CD4-positive, alpha-beta memory T cell (primary cell): ENCODE results near the gene TMEM184B. TPM values are rescaled to one million over a fixed set of nuclear protein-coding genes. Genes with fewer than 3 reads are reported as not detected.
A peak's percentile ranks its signal among the peaks of the same experiment; 100 is the strongest.

Experiments
- CTCF ChIA-PET: fragments of 350-600 bp; sonication (Branson Sonifier 250); formaldehyde crosslinking; loops from one replicate; lab custom pipeline; 2021; ENCODE audit warnings: inconsistent platforms; ENCODE audit not compliant: partially characterized antibody; lab: Charles Lee
- POLR2A ChIA-PET: fragments of 350-600 bp; sonication (Branson Sonifier 250); formaldehyde crosslinking; loops from one replicate; lab custom pipeline; 2021; ENCODE audit not compliant: partially characterized antibody; lab: Charles Lee
- DNase-seq, 5 donors: peaks; one replicate each; pipeline versions ENCODE4 v3.0.0 to v3.0.0-alpha.2; 2020 to 2022; ENCODE audit warnings: mixed read lengths in 1 of 5
- H3K27ac ChIP-seq: one replicate; pipeline ENCODE4 v1.7.0; 2013; ENCODE audit warnings: low read depth, low read length
- H3K27me3 ChIP-seq: 2 replicates; pipeline ENCODE4 v1.7.0; 2013; ENCODE audit warnings: mild to moderate bottlenecking, low read length, moderate library complexity; ENCODE audit not compliant: insufficient read depth
- H3K36me3 ChIP-seq: 2 replicates; pipeline ENCODE4 v1.7.0; 2013; ENCODE audit warnings: mild to moderate bottlenecking, low read length, moderate library complexity; ENCODE audit not compliant: insufficient read depth
- H3K4me1 ChIP-seq: 2 replicates; pipeline ENCODE4 v1.7.0; 2013; ENCODE audit warnings: mild to moderate bottlenecking, low read length, moderate library complexity; ENCODE audit not compliant: insufficient read depth
- H3K4me3 ChIP-seq, 2 donors: one replicate each; pipeline ENCODE4 v1.7.0; 2013; ENCODE audit warnings: low read length in 2 of 2, mild to moderate bottlenecking in 1 of 2
- H3K9me3 ChIP-seq, 2 donors: one replicate each; pipeline ENCODE4 v1.7.0; 2013; ENCODE audit warnings: low read length in 2 of 2, control low read depth in 1 of 2; ENCODE audit not compliant: control insufficient read depth in 1 of 2
- H3K27ac Mint-ChIP-seq, 7 donors: one replicate each; pipeline ENCODE4 v1.8.0; 2020 to 2021; ENCODE audit warnings: mixed read lengths in 7 of 7, mild to moderate bottlenecking in 6 of 7, inconsistent platforms in 3 of 7, moderate library complexity in 3 of 7
- H3K27me3 Mint-ChIP-seq, 2 donors: one replicate each; pipeline ENCODE4 v1.8.0; 2020 to 2021; ENCODE audit warnings: mixed read lengths in 2 of 2
- H3K36me3 Mint-ChIP-seq, 2 donors: one replicate each; pipeline ENCODE4 v1.8.0; 2020 to 2021; ENCODE audit warnings: mixed read lengths in 2 of 2, inconsistent platforms in 1 of 2, mild to moderate bottlenecking in 1 of 2
- H3K4me1 Mint-ChIP-seq, 4 donors: one replicate each; pipeline ENCODE4 v1.8.0; 2020 to 2021; ENCODE audit warnings: mixed read lengths in 4 of 4, mild to moderate bottlenecking in 1 of 4
- H3K4me3 Mint-ChIP-seq, 8 donors: one replicate each; pipeline ENCODE4 v1.8.0; 2020 to 2021; ENCODE audit warnings: mixed read lengths in 8 of 8, mild to moderate bottlenecking in 7 of 8, moderate library complexity in 6 of 8, inconsistent platforms in 3 of 8
- H3K9me3 Mint-ChIP-seq, 8 donors: one replicate each; pipeline ENCODE4 v1.8.0; 2020 to 2021; ENCODE audit warnings: mixed read lengths in 8 of 8, mild to moderate bottlenecking in 5 of 8, inconsistent platforms in 3 of 8, moderate library complexity in 1 of 8
- intact Hi-C: fragments of 100-400 bp; cut with micrococcal nuclease; formaldehyde crosslinking; loops from one replicate; pipeline ENCODE4 v1.15.1; 2023
- polyA plus RNA-seq, 2 donors: library from polyadenylated mRNA; unstranded; fragments of 300-500 nt; fragmentation: Illumina TruSeq; gene quantifications; one replicate each; pipeline ENCODE4 v1.2.3, GENCODE V29; 2021
- total RNA-seq, 2 experiments: library from RNA; stranded (reverse); gene quantifications; one replicate each; pipeline ENCODE4 v1.2.3, GENCODE V29; 2021

Gene TMEM184B
- total and polyA plus RNA-seq, 4 experiments from 2014 or later: 9.0 to 36.6 (median 29.7) TPM

GRCh38 chr22:38220653-38221386, 52.0 kb downstream of the TMEM184B start:
- Mint-ChIP-seq H3K36me3 (peaks cover 8 to 31% of the 10 kb centered on the region in 2 donors), H3K4me1 (peaks cover 15 to 38% (median 29%) of the 10 kb centered on the region in 4 donors), H3K9me3 (peaks cover 0 to 5% (median 0%) of the 10 kb centered on the region in 8 donors), H3K4me3 (no peak overlapping the region), H3K27me3 (no peaks in the 10 kb centered on the region), H3K27ac (peak overlapping the region in 3 of 7 donors; percentile 68 to 76 (median 70))
- Histone ChIP-seq H3K27ac (no peak overlapping the region), H3K9me3 (no peaks in the 10 kb centered on the region), H3K4me1 (peaks cover 27% of the 10 kb centered on the region), H3K27me3 (no peaks in the 10 kb centered on the region), H3K36me3 (peaks cover 14% of the 10 kb centered on the region), H3K4me3 (no peak overlapping the region)
- no peak for DNase-seq
- CTCF ChIA-PET: interaction anchor here (1.4 kb wide), 1 partner anchor 8 kb away, joined by 3 read pairs; no protein-coding TSS in a partner anchor
- POLR2A ChIA-PET: interaction anchor here (7.1 kb wide), 1 partner anchor 18 kb away, joined by 72 read pairs; the partner anchor contains the start of gene MAFF
- intact Hi-C loops: no loop called here

DNA sequence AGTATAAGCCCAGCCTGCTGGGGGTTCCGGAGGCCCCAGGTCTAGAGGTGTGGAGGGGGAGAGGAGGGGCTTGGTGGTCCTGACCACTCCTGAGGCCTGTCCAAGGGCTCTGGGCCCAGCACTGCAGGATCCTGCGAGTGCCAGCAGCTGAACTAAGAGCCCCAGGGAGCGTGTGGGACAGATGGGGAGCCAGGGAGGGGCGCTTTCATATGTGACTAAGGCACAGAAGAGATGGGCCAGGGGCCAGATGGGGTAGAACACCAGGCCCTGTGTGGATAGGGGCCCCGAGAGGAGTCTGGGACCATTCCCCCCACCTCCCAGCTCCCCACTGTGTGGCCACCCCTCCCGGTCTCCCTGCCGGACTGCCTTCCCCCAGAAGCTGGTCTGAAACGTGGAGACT, 52.6 kb downstream of the TMEM184B start:
- no peaks in the 10 kb centered on the region for H3K9me3 ChIP-seq
- Mint-ChIP-seq H3K27ac (peak overlapping the region in 6 of 7 donors; percentile 15 to 81 (median 74)), H3K4me3 (peak overlapping the region in 1 of 8 donors; percentile 20), H3K4me1 (peaks cover 15 to 42% (median 32%) of the 10 kb centered on the region in 4 donors), H3K27me3 (no peaks in the 10 kb centered on the region), H3K36me3 (peaks cover 5 to 27% of the 10 kb centered on the region in 2 donors), H3K9me3 (peaks cover 0 to 5% (median 0%) of the 10 kb centered on the region in 8 donors)
- H3K36me3 ChIP-seq: peaks cover 8% of the 10 kb centered on the region
- H3K4me3 ChIP-seq: no peak overlapping the region
- ChIA-PET CTCF (interaction anchor here (1.4 kb wide), 1 partner anchor 9 kb away, joined by 3 read pairs; no protein-coding TSS in a partner anchor), POLR2A (interaction anchor here (7.1 kb wide), 1 partner anchor 18 kb away, joined by 72 read pairs; the partner anchor contains the start of gene MAFF)
- peak overlapping the region; percentile 75 for H3K27ac ChIP-seq
- no peak for DNase-seq
- intact Hi-C loops: no loop called here
- H3K4me1 ChIP-seq: peaks cover 27% of the 10 kb centered on the region
- H3K27me3 ChIP-seq: no peaks in the 10 kb centered on the region

- Mint-ChIP-seq H3K4me1 (peaks cover 15 to 47% (median 34%) of the 10 kb centered on the region in 4 donors), H3K36me3 (peaks cover 4 to 23% of the 10 kb centered on the region in 2 donors), H3K27me3 (no peaks in the 10 kb centered on the region), H3K9me3 (peaks cover 0 to 5% (median 0%) of the 10 kb centered on the region in 8 donors), H3K27ac (peak overlapping the region in 6 of 7 donors; percentile 85 to 97 (median 90)), H3K4me3 (peak overlapping the region in 3 of 8 donors; percentile 40 to 72 (median 57))
- DNase-seq: no peak
- CTCF ChIA-PET: interaction anchor here (1.4 kb wide), 1 partner anchor 9 kb away, joined by 3 read pairs; no protein-coding TSS in a partner anchor
- Histone ChIP-seq H3K36me3 (peaks cover 4% of the 10 kb centered on the region), H3K9me3 (no peaks in the 10 kb centered on the region), H3K4me1 (peaks cover 27% of the 10 kb centered on the region), H3K4me3 (no peak overlapping the region), H3K27me3 (no peaks in the 10 kb centered on the region), H3K27ac (peak overlapping the region; percentile 75)
- POLR2A ChIA-PET: interaction anchor here (7.1 kb wide), 1 partner anchor 17 kb away, joined by 72 read pairs; the partner anchor contains the start of gene MAFF
- intact Hi-C loops: no loop called here
Observed at GRCh38 chr22:38219632-38220031, 53.2 kb downstream of the TMEM184B start.

- peak overlapping the region in 7 of 8 donors; percentile 26 to 72 (median 46) for H3K4me3 Mint-ChIP-seq
- H3K4me1 ChIP-seq: peaks cover 30% of the 10 kb centered on the region
- H3K4me3 ChIP-seq: no peak overlapping the region
- POLR2A ChIA-PET: interaction anchor here (0.9 to 7.1 kb wide), 2 partner anchors 10 to 16 kb away, joined by 3 to 72 read pairs; partner anchors contain the start of gene MAFF
- CTCF ChIA-PET: interaction anchor here (0.9 to 1.4 kb wide), 2 partner anchors 10 to 15 kb away, joined by 3 read pairs; no protein-coding TSS in a partner anchor
- peaks cover 4 to 23% of the 10 kb centered on the region in 2 donors for H3K36me3 Mint-ChIP-seq
- H3K9me3 ChIP-seq: no peaks in the 10 kb centered on the region
- peak; percentile 48 to 80 (median 53) for DNase-seq
- intact Hi-C loops: no loop called here
- peak overlapping the region; percentile 75 for H3K27ac ChIP-seq
- H3K27ac Mint-ChIP-seq: peak overlapping the region; percentile 85 to 97 (median 90)
- H3K9me3 Mint-ChIP-seq: peaks cover 0 to 5% (median 0%) of the 10 kb centered on the region in 8 donors
- no peaks in the 10 kb centered on the region for H3K27me3 ChIP-seq
- H3K27me3 Mint-ChIP-seq: no peaks in the 10 kb centered on the region
- H3K36me3 ChIP-seq: peaks cover 4% of the 10 kb centered on the region
- H3K4me1 Mint-ChIP-seq: peaks cover 15 to 47% (median 34%) of the 10 kb centered on the region in 4 donors
Observed at GRCh38 chr22:38218661-38219622, 53.9 kb downstream of the TMEM184B start.

- H3K36me3 Mint-ChIP-seq: peaks cover 0 to 5% of the 10 kb centered on the region in 2 donors
- peaks cover 15 to 55% (median 38%) of the 10 kb centered on the region in 4 donors for H3K4me1 Mint-ChIP-seq
- H3K27ac ChIP-seq: no peak overlapping the region
- POLR2A ChIA-PET: interaction anchor here (0.6 to 7.1 kb wide), 7 partner anchors 9 to 100 kb away, joined by 3 to 72 read pairs (median 7); partner anchors contain the start of genes MAFF, PLA2G6 and TMEM184B
- H3K36me3 ChIP-seq: no peaks in the 10 kb centered on the region
- H3K4me3 Mint-ChIP-seq: peak overlapping the region in 3 of 8 donors; percentile 10 to 69 (median 64)
- H3K9me3 Mint-ChIP-seq: peaks cover 0 to 2% (median 0%) of the 10 kb centered on the region in 8 donors
- H3K27me3 ChIP-seq: no peaks in the 10 kb centered on the region
- CTCF ChIA-PET: interaction anchor here (0.8 to 3.0 kb wide), 5 partner anchors 12 to 100 kb away, joined by 3 to 13 read pairs (median 3); partner anchors contain the start of gene MAFF
- H3K4me3 ChIP-seq: no peak overlapping the region
- no peaks in the 10 kb centered on the region for H3K9me3 ChIP-seq
- intact Hi-C loops: no loop called here
- H3K4me1 ChIP-seq: peaks cover 38% of the 10 kb centered on the region
- peak overlapping the region; percentile 42 to 91 (median 72) for H3K27ac Mint-ChIP-seq
- DNase-seq: no peak
- no peaks in the 10 kb centered on the region for H3K27me3 Mint-ChIP-seq
Observed at GRCh38 chr22:38215156-38216038, 57.4 kb downstream of the TMEM184B start.
